ENCODE data around the gene ZNF385C. TPM values are rescaled to one million over a fixed set of nuclear protein-coding genes. Genes with fewer than 3 reads are reported as not detected.

ZNF385C gene
- total and polyA plus RNA-seq, 2 of the 13 experiments (the other 11 are each of a cell fraction or from before 2014, with no cell fraction given), result 2.3 to 6.1 TPM

GRCh38 chr17:42016941-42017865, 81.1 kb downstream of the ZNF385C start, which contains the start of gene DNAJC7 (continued):
- TF ChIP-seq PRDM10 (CRISPR knock-in tag; IDR thresholded peaks at IDR 0.05; ENCODE audit: low read depth) (peak; percentile 87; the same call in 1 of the 2 replicates), BRF2 (CRISPR knock-in tag; IDR thresholded peaks at IDR 0.05) (peak; percentile 81; the same call in 1 of the 2 replicates), HOMEZ (CRISPR knock-in tag; IDR thresholded peaks at IDR 0.05; ENCODE audit: low read depth) (peak; percentile 75; the same call in 1 of the 2 replicates), TAF15 (IDR thresholded peaks at IDR 0.05; ENCODE audit: low read depth, low read length, poor library complexity, severe bottlenecking) (no peak), ZNF343 (CRISPR knock-in tag; IDR thresholded peaks at IDR 0.05) (peak; percentile 98), ARID2 (CRISPR knock-in tag; IDR thresholded peaks at IDR 0.05; ENCODE audit: borderline replicate concordance) (no peak; the same call in none of the 2 replicates), FOXC1 (CRISPR knock-in tag; IDR thresholded peaks at IDR 0.05; ENCODE audit: borderline replicate concordance) (peak; percentile 87; the same call in 1 of the 2 replicates), ZNF44 (CRISPR knock-in tag; IDR thresholded peaks at IDR 0.05) (no peak), MYPOP (CRISPR knock-in tag; IDR thresholded peaks at IDR 0.05) (peak; percentile 88), ZNF550 (CRISPR knock-in tag; IDR thresholded peaks at IDR 0.05; ENCODE audit: borderline replicate concordance) (peak; percentile 62; the same call in 1 of the 2 replicates), ZNF777 (CRISPR knock-in tag; IDR thresholded peaks at IDR 0.05) (peak; percentile 83), GABPA (IDR thresholded peaks at IDR 0.05; ENCODE audit: low read depth, low read length) (peak; percentile 84), GABPA (CRISPR knock-in tag; IDR thresholded peaks at IDR 0.05; ENCODE audit: low read depth) (peak; percentile 95), PAF1 (CRISPR knock-in tag; IDR thresholded peaks at IDR 0.05) (no peak), ARID5B (CRISPR knock-in tag; IDR thresholded peaks at IDR 0.05) (peak; percentile 76), PHF21A (CRISPR knock-in tag; IDR thresholded peaks at IDR 0.05) (peak; percentile 31)
